Muscle layer of colon (tissue), 2 donors: ENCODE data around the gene FAM167B.

Source experiments
- H3K27ac ChIP-seq: one replicate; pipeline ENCODE4 v1.7.0; 2013; ENCODE audit warnings: low read depth, mild to moderate bottlenecking, low read length, moderate library complexity
- H3K27me3 ChIP-seq, 2 donors: one replicate each; pipeline ENCODE4 v1.7.0; 2013; ENCODE audit warnings: low read length in 2 of 2, mild to moderate bottlenecking in 2 of 2; ENCODE audit not compliant: insufficient read depth in 2 of 2, control insufficient read depth in 1 of 2
- H3K36me3 ChIP-seq: one replicate; pipeline ENCODE4 v1.7.0; 2013; ENCODE audit warnings: mild to moderate bottlenecking, low read length; ENCODE audit not compliant: insufficient read depth
- H3K4me1 ChIP-seq: one replicate; pipeline ENCODE4 v1.7.0; 2013; ENCODE audit warnings: mild to moderate bottlenecking, low read length; ENCODE audit not compliant: insufficient read depth
- H3K4me3 ChIP-seq, 2 donors: one replicate each; pipeline ENCODE4 v1.7.0; 2013; ENCODE audit warnings: low read length in 2 of 2, low read depth in 1 of 2, mild to moderate bottlenecking in 1 of 2, moderate library complexity in 1 of 2
- H3K9ac ChIP-seq: one replicate; pipeline ENCODE4 v1.7.0; 2013; ENCODE audit warnings: low read length
- H3K9me3 ChIP-seq: one replicate; pipeline ENCODE4 v1.7.0; 2013; ENCODE audit warnings: mild to moderate bottlenecking, low read length
- donor health status: abdominal sarcoma.
- donor health status: Adenocarcinoma of cecum.

The FAM167B gene

GRCh38 chr1:32246888-32247273 lies at the start of gene FAM167B:
Gene FAM167B, plus strand, starts transcription at chr1:32247222. Its CDS starts 200 bp downstream, at chr1:32247422.
- Histone ChIP-seq H3K9ac (no peak within 1 kb of the TSS), H3K27ac (peak within 1 kb of the TSS; percentile 48)

GRCh38 chr1:32197837-32198236 lies 49.2 kb upstream of the FAM167B start:
- no peaks in the 10 kb centered on the region for H3K27me3 ChIP-seq
- H3K4me3 ChIP-seq, result no peak overlapping the region
- no peak overlapping the region for H3K27ac ChIP-seq
- H3K9me3 ChIP-seq, result no peaks in the 10 kb centered on the region
- H3K36me3 ChIP-seq, result peaks cover 45% of the 10 kb centered on the region
- H3K9ac ChIP-seq, result no peak overlapping the region
- H3K4me1 ChIP-seq, result peaks cover 21% of the 10 kb centered on the region

More at GRCh38 chr1:32246888-32247273, at the start of gene FAM167B:
- Histone ChIP-seq H3K36me3 (no peaks in the 10 kb centered on the region), H3K4me3 (peak within 1 kb of the TSS in 1 of 2 donors; percentile 23), H3K27me3 (no peaks in the 10 kb centered on the region), H3K4me1 (peaks cover 35% of the 10 kb centered on the region), H3K9me3 (no peaks in the 10 kb centered on the region)

DNA sequence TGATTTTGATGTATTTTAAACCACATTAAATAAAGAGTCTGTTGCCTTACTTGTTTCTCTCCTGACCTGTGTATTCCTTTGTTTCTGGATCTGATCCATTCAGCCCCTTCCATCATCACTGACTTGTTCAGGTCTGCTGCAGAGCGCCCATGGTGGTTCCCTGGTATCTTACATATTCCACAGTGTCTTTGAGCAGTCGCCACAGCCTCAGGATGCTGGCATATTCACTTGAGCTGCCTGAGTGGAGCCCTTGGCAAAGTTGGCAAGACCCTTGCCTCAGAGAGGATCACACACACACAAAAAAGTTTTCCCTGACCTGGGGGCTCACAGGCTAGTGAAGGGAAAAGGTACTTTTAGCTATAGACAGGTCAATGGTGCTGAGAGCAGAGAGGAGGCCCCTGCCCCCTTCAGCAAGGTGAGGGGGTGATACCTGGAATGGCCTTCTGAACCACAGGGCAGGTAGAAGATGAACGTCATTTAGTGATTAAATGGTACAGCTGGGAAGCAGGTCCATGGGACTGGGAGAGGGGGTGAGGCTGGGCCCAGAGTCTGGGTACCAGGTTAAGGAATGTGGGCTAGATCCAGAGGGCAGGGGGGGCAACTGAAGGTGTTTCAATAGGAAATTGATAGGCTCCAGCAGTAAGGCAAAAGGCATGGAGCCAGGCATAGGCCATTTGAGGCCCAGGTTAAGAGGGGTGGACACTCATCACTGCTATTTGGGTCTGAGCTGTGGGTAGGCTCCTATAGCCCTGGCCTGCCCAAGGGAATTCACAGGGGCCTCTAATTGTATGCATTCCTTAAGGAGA lies 48.6 kb upstream of the FAM167B start:
- H3K9ac ChIP-seq, result no peak overlapping the region

DNA sequence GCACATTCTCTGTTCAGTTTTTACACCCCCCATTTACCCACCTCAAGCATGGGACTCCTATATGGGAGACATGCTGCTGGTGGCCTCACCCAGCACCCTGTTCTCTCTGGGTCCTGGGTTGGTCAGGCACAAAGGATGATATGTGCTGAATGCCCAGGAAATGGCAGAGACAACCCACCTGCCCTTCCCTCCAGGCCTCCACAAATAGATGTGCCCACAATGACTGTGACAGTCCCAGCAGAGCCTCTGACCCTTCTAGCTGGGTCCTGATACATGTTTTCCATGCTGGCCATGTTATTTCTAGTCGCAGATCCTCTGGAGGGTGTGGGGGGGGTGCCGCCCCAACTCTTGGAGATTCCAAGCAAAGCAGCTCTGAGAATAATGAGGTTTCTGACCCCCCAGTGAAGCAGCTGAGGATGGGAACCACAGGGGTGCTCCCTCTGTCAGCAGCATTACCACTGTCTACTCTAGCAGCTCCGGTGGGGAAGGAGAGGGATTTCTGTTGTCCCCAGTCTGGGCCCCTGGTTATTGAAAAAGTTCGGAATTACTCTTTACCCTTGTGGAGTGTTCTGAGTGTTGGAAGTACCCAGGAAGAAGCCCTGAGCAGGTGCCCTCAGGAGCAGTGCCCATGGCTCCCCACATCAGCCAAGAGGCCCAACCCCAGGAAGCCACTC lies 47.8 kb upstream of the FAM167B start:
- Histone ChIP-seq H3K36me3 (peaks cover 31% of the 10 kb centered on the region), H3K4me1 (peaks cover 21% of the 10 kb centered on the region), H3K27me3 (no peaks in the 10 kb centered on the region), H3K4me3 (no peak overlapping the region), H3K9ac (no peak overlapping the region), H3K9me3 (no peaks in the 10 kb centered on the region), H3K27ac (peak overlapping the region; percentile 19)

More for the DNA sequence above, 48.6 kb upstream of the FAM167B start:
- Histone ChIP-seq H3K27me3 (no peaks in the 10 kb centered on the region), H3K36me3 (peaks cover 39% of the 10 kb centered on the region), H3K4me3 (no peak overlapping the region), H3K9me3 (no peaks in the 10 kb centered on the region), H3K4me1 (peaks cover 21% of the 10 kb centered on the region), H3K27ac (no peak overlapping the region)

DNA sequence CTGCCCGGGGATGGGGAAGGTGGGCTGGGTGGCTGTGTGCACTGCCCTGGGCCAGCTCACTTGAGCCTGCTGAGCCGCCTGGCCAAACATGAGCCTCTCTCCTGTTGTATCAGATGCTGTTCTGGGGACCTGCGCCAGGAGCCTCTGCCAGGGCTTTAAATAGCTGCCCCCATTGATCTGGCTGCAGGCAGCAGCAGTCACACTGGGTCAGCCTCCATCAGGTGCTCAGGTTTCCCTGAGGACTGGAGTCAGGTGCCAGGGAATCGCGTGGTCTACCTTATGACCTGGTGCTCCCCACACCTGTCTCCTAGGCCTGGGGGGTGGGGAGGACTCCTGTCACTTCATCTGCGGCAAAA lies 47.3 kb upstream of the FAM167B start:
- Histone ChIP-seq H3K4me1 (peaks cover 23% of the 10 kb centered on the region), H3K36me3 (peaks cover 26% of the 10 kb centered on the region), H3K4me3 (peak overlapping the region in 1 of 2 donors; percentile 89), H3K27ac (peak overlapping the region; percentile 92), H3K9me3 (no peaks in the 10 kb centered on the region), H3K27me3 (no peaks in the 10 kb centered on the region), H3K9ac (peak overlapping the region; percentile 79)

- Histone ChIP-seq H3K27me3 (no peaks in the 10 kb centered on the region), H3K36me3 (peaks cover 19% of the 10 kb centered on the region), H3K9me3 (no peaks in the 10 kb centered on the region), H3K27ac (peak within 1 kb of the TSS; percentile 92), H3K9ac (peak within 1 kb of the TSS; percentile 79), H3K4me1 (peaks cover 28% of the 10 kb centered on the region), H3K4me3 (peak within 1 kb of the TSS; percentile 18 to 89)
Observed at GRCh38 chr1:32200226-32201010, 46.6 kb upstream of the FAM167B start, which contains the start of gene CCDC28B. Gene CCDC28B, plus strand, starts transcription at chr1:32200595. Its CDS starts 1,341 bp downstream, at chr1:32201936.

- H3K9ac ChIP-seq, result peak overlapping the region; percentile 79
- H3K36me3 ChIP-seq, result peaks cover 11% of the 10 kb centered on the region
- peaks cover 32% of the 10 kb centered on the region for H3K4me1 ChIP-seq
- H3K9me3 ChIP-seq, result no peaks in the 10 kb centered on the region
- H3K27me3 ChIP-seq, result no peaks in the 10 kb centered on the region
- H3K27ac ChIP-seq, result peak overlapping the region; percentile 92
- H3K4me3 ChIP-seq, result peak overlapping the region; percentile 18 to 89
Observed at GRCh38 chr1:32201011-32201855, 45.8 kb upstream of the FAM167B start.

DNA sequence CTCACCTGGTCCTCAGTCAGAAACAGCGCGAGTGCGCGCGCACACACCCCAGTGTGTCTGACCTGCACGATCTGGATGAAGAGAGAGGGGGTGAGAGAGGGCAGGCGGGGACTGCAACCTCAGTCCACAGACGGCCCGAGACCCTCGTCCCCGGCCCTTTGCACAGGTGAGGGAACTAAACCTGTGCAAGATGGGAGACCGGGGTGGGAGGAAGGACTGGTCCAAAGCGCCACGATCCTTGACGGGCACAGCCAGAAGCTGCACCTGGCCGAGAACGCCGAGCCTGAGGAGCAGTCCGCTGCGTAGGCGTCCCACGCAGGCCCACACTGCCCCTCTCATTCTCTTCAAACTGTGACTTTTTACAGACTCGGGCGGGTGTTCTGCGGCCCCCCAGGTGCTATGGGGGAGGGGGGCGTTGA lies 42.1 kb upstream of the FAM167B start:
- H3K27me3 ChIP-seq, result no peaks in the 10 kb centered on the region

DNA sequence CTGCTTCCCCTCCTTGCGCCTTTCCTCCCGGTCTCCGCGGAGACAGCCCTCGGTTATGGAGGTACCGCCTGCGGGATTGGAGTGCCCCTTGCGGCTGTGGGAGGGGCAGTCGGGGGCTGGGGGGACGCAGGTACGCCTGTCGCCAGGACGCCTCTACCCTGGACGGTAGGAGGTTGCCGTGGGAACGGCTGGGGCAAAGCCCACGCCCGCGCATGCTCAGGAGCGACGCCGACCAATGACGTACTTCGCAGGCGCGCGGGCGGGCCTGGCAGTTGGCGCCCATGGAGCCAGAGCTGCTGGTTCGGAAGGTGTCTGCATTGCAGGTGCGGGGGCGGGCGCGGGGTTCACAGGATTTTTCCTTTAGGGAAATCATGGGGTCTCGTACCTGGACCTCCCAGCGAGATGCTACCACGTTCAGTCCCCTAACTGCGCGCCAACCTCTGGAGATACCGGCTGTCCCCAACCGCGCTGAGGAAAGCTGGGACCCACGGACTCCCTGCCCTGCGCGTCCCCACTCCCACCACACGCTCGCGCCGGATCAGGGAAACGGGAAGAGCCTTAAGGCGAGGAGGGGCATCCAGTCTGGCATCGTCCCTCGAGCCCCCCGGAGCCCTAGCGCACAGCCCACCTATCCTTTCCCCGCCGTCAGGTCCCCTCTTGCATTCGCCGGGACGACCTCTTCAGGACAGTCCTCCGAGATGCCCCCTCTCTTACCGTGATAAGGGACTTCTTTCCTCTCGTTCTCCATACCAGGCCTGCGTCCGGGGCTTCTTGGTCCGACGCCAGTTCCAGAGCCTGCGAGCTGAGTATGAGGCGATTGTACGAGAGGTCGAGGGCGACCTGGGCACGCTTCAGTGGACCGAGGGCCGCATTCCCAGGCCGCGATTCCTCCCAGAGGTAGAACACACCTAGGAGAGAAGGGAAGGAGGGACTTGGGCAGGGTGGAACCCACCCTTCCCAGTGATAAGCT lies 41.3 kb upstream of the FAM167B start, which contains the start of gene IQCC:
IQCC (plus strand) TSS at position 271 of the 970 bp plus-strand sequence; CDS start at position 282, 11 bp downstream.
- H3K4me1 ChIP-seq, result peaks cover 26% of the 10 kb centered on the region
- no peaks in the 10 kb centered on the region for H3K9me3 ChIP-seq
- H3K36me3 ChIP-seq, result no peaks in the 10 kb centered on the region
- H3K9ac ChIP-seq, result peak within 1 kb of the TSS; percentile 78
- H3K27me3 ChIP-seq, result no peaks in the 10 kb centered on the region
- H3K4me3 ChIP-seq, result peak within 1 kb of the TSS; percentile 72 to 79
- peak within 1 kb of the TSS; percentile 78 for H3K27ac ChIP-seq

More for the DNA sequence above, 42.1 kb upstream of the FAM167B start:
- H3K4me1 ChIP-seq, result peaks cover 28% of the 10 kb centered on the region
- no peaks in the 10 kb centered on the region for H3K9me3 ChIP-seq
- H3K9ac ChIP-seq, result no peak overlapping the region
- H3K4me3 ChIP-seq, result peak overlapping the region; percentile 72 to 79
- H3K27ac ChIP-seq, result peak overlapping the region; percentile 78
- no peaks in the 10 kb centered on the region for H3K36me3 ChIP-seq

GRCh38 chr1:32208469-32208868 lies 38.6 kb upstream of the FAM167B start:
- no peak overlapping the region for H3K4me3 ChIP-seq
- no peaks in the 10 kb centered on the region for H3K9me3 ChIP-seq
- H3K36me3 ChIP-seq, result no peaks in the 10 kb centered on the region
- H3K27me3 ChIP-seq, result no peaks in the 10 kb centered on the region
- peaks cover 16% of the 10 kb centered on the region for H3K4me1 ChIP-seq
- H3K27ac ChIP-seq, result no peak overlapping the region
- no peak overlapping the region for H3K9ac ChIP-seq
